ENCODE results near the gene OR2J1.

The OR2J1 gene

GRCh38 chr6:29099190-29099589 lies at the start of gene OR2J1:
TSS of gene OR2J1 (plus strand) at chr6:29099490. CDS start at chr6:29100943, 1,453 bp downstream.
- H3K36me3 ChIP-seq (ENCODE audit: insufficient read depth, low read length) = no peaks in the 10 kb centered on the region
- H3K27me3 ChIP-seq (ENCODE audit: insufficient read depth, low read length, poor library complexity, severe bottlenecking) = no peaks in the 10 kb centered on the region
- H3K4me2 ChIP-seq (ENCODE audit: low read depth, low read length, poor library complexity, severe bottlenecking) = no peak within 1 kb of the TSS
- H3K9me3 ChIP-seq (ENCODE audit: insufficient read depth, low read depth, low read length) = no peaks in the 10 kb centered on the region
- H2AFZ ChIP-seq (ENCODE audit: low read length) = no peak within 1 kb of the TSS
- no peaks in the 10 kb centered on the region for H3K9me2 ChIP-seq (replicated peaks; ENCODE audit: low read depth, low read length)
- no peaks in the 10 kb centered on the region for H4K20me1 ChIP-seq (ENCODE audit: insufficient read depth, low read length, poor library complexity, severe bottlenecking)
- H3F3A ChIP-seq (ENCODE audit: low read depth) = no peaks in the 10 kb centered on the region
- no peak within 1 kb of the TSS for H3K4me3 ChIP-seq (ENCODE audit: low read length, poor library complexity, severe bottlenecking)
- H3K79me2 ChIP-seq (ENCODE audit: insufficient read depth, low read length) = no peaks in the 10 kb centered on the region
- H3K9ac ChIP-seq (ENCODE audit: low read depth, low read length, poor library complexity, severe bottlenecking) = no peak within 1 kb of the TSS
- H3K4me1 ChIP-seq (ENCODE audit: insufficient read depth, low read length, poor library complexity, severe bottlenecking) = no peaks in the 10 kb centered on the region
- no peak for TF ChIP-seq CTCF (conservative IDR thresholded peaks at IDR 0.05; ENCODE audit: low read length)

GRCh38 chr6:29051680-29052079 lies 47.6 kb upstream of the OR2J1 start:
- H3F3A ChIP-seq (ENCODE audit: low read depth) = no peaks in the 10 kb centered on the region
- no peaks in the 10 kb centered on the region for H3K9me2 ChIP-seq (replicated peaks; ENCODE audit: low read depth, low read length)
- H3K79me2 ChIP-seq (ENCODE audit: insufficient read depth, low read length) = no peaks in the 10 kb centered on the region
- H3K4me3 ChIP-seq (ENCODE audit: low read length, poor library complexity, severe bottlenecking) = no peak overlapping the region
- H3K9ac ChIP-seq (ENCODE audit: low read depth, low read length, poor library complexity, severe bottlenecking) = no peak overlapping the region
- no peak overlapping the region for H2AFZ ChIP-seq (ENCODE audit: low read length)
- no peaks in the 10 kb centered on the region for H3K9me3 ChIP-seq (ENCODE audit: insufficient read depth, low read depth, low read length)
- no peak for TF ChIP-seq EZH2phosphoT487 (IDR thresholded peaks at IDR 0.05; ENCODE audit: borderline replicate concordance)
- TF ChIP-seq CTCF (conservative IDR thresholded peaks at IDR 0.05; ENCODE audit: low read length) = no peak
- no peaks in the 10 kb centered on the region for H4K20me1 ChIP-seq (ENCODE audit: insufficient read depth, low read length, poor library complexity, severe bottlenecking)
- no peaks in the 10 kb centered on the region for H3K27me3 ChIP-seq (ENCODE audit: insufficient read depth, low read length, poor library complexity, severe bottlenecking)
- H3K36me3 ChIP-seq (ENCODE audit: insufficient read depth, low read length) = no peaks in the 10 kb centered on the region
- no peaks in the 10 kb centered on the region for H3K4me1 ChIP-seq (ENCODE audit: insufficient read depth, low read length, poor library complexity, severe bottlenecking)
- H3K4me2 ChIP-seq (ENCODE audit: low read depth, low read length, poor library complexity, severe bottlenecking) = no peak overlapping the region

GRCh38 chr6:29071831-29072723 lies 27.2 kb upstream of the OR2J1 start:
- no peaks in the 10 kb centered on the region for H3K27me3 ChIP-seq (ENCODE audit: insufficient read depth, low read length, poor library complexity, severe bottlenecking)
- no peak overlapping the region for H2AFZ ChIP-seq (ENCODE audit: low read length)
- H3K79me2 ChIP-seq (ENCODE audit: insufficient read depth, low read length) = no peaks in the 10 kb centered on the region
- H3K9ac ChIP-seq (ENCODE audit: low read depth, low read length, poor library complexity, severe bottlenecking) = no peak overlapping the region
- no peak overlapping the region for H3K4me3 ChIP-seq (ENCODE audit: low read length, poor library complexity, severe bottlenecking)
- H3K36me3 ChIP-seq (ENCODE audit: insufficient read depth, low read length) = no peaks in the 10 kb centered on the region
- no peak for TF ChIP-seq EZH2phosphoT487 (IDR thresholded peaks at IDR 0.05; ENCODE audit: borderline replicate concordance)
- TF ChIP-seq CTCF (conservative IDR thresholded peaks at IDR 0.05; ENCODE audit: low read length) = peak; percentile 72
- no peaks in the 10 kb centered on the region for H3K9me3 ChIP-seq (ENCODE audit: insufficient read depth, low read depth, low read length)
- H4K20me1 ChIP-seq (ENCODE audit: insufficient read depth, low read length, poor library complexity, severe bottlenecking) = no peaks in the 10 kb centered on the region
- H3F3A ChIP-seq (ENCODE audit: low read depth) = no peaks in the 10 kb centered on the region
- no peaks in the 10 kb centered on the region for H3K9me2 ChIP-seq (replicated peaks; ENCODE audit: low read depth, low read length)
- no peaks in the 10 kb centered on the region for H3K4me1 ChIP-seq (ENCODE audit: insufficient read depth, low read length, poor library complexity, severe bottlenecking)
- H3K4me2 ChIP-seq (ENCODE audit: low read depth, low read length, poor library complexity, severe bottlenecking) = no peak overlapping the region

Data from Loucy (cell line).